ENCODE data around the gene GIT2. TPM values are rescaled to one million over a fixed set of nuclear protein-coding genes. Genes with fewer than 3 reads are reported as not detected.

GIT2 gene
- total and polyA plus RNA-seq, 2 of the 13 experiments (the other 11 are each of a cell fraction or from before 2014, with no cell fraction given): 18.4 to 19.8 TPM

- TF ChIP-seq, protein P1, sequence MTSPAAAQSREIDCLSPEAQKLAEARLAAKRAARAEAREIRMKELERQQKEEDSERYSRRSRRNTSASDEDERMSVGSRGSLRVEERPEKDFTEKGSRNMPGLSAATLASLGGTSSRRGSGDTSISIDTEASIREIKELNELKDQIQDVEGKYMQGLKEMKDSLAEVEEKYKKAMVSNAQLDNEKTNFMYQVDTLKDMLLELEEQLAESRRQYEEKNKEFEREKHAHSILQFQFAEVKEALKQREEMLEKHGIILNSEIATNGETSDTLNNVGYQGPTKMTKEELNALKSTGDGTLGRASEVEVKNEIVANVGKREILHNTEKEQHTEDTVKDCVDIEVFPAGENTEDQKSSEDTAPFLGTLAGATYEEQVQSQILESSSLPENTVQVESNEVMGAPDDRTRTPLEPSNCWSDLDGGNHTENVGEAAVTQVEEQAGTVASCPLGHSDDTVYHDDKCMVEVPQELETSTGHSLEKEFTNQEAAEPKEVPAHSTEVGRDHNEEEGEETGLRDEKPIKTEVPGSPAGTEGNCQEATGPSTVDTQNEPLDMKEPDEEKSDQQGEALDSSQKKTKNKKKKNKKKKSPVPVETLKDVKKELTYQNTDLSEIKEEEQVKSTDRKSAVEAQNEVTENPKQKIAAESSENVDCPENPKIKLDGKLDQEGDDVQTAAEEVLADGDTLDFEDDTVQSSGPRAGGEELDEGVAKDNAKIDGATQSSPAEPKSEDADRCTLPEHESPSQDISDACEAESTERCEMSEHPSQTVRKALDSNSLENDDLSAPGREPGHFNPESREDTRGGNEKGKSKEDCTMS (CRISPR knock-in tag; conservative IDR thresholded peaks at IDR 0.05): no peak
- TF ChIP-seq ZMYM3 (CRISPR knock-in tag; IDR thresholded peaks at IDR 0.05) (peak; percentile 95), ZBTB2 (CRISPR knock-in tag; IDR thresholded peaks at IDR 0.05; ENCODE audit: low read depth) (no peak), KLF9 (CRISPR knock-in tag; IDR thresholded peaks at IDR 0.05; ENCODE audit: low read depth) (no peak), ZNF24 (IDR thresholded peaks at IDR 0.05) (no peak), ZNF367 (CRISPR knock-in tag; IDR thresholded peaks at IDR 0.05; ENCODE audit: borderline replicate concordance) (no peak), ZNF850 (CRISPR knock-in tag; conservative IDR thresholded peaks at IDR 0.05) (no peak), SRSF9 (IDR thresholded peaks at IDR 0.05; ENCODE audit: borderline replicate concordance, insufficient read depth, low read depth, low read length, poor library complexity, severe bottlenecking) (no peak), SP2 (CRISPR knock-in tag; IDR thresholded peaks at IDR 0.05) (no peak), ZFY (CRISPR knock-in tag; IDR thresholded peaks at IDR 0.05) (no peak), GZF1 (CRISPR knock-in tag; IDR thresholded peaks at IDR 0.05) (no peak), ZNF589 (CRISPR knock-in tag; conservative IDR thresholded peaks at IDR 0.05) (no peak), ZFP62 (CRISPR knock-in tag; IDR thresholded peaks at IDR 0.05) (no peak), TCF7L2 (IDR thresholded peaks at IDR 0.05; ENCODE audit: low read depth, low read length) (no peak), PATZ1 (CRISPR knock-in tag; IDR thresholded peaks at IDR 0.05) (no peak), ZFP90 (CRISPR knock-in tag; IDR thresholded peaks at IDR 0.05; ENCODE audit: borderline replicate concordance) (no peak), ZNF276 (CRISPR knock-in tag; IDR thresholded peaks at IDR 0.05; ENCODE audit: low read depth) (no peak), ARHGAP35 (CRISPR knock-in tag; IDR thresholded peaks at IDR 0.05; ENCODE audit: borderline replicate concordance) (no peak), ZNF792 (CRISPR knock-in tag; IDR thresholded peaks at IDR 0.05) (no peak), ZNF839 (CRISPR knock-in tag; IDR thresholded peaks at IDR 0.05; ENCODE audit: borderline replicate concordance) (no peak)
- TF ChIP-seq, protein P2, sequence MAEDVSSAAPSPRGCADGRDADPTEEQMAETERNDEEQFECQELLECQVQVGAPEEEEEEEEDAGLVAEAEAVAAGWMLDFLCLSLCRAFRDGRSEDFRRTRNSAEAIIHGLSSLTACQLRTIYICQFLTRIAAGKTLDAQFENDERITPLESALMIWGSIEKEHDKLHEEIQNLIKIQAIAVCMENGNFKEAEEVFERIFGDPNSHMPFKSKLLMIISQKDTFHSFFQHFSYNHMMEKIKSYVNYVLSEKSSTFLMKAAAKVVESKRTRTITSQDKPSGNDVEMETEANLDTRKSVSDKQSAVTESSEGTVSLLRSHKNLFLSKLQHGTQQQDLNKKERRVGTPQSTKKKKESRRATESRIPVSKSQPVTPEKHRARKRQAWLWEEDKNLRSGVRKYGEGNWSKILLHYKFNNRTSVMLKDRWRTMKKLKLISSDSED (CRISPR knock-in tag; IDR thresholded peaks at IDR 0.05): no peak
These were observed 14.9 kb upstream of the GIT2 start (continued) for GRCh38 chr12:110010853-110011723.

Measured in HepG2 (cell line).